Caco-2 (cell line): ENCODE data around the gene RAB28. TPM values are rescaled to one million over a fixed set of nuclear protein-coding genes. Genes with fewer than 3 reads are reported as not detected.
"Not testable (repeated sequence)": the region's sequence is repeated elsewhere in the genome, so short reads cannot be mapped to it uniquely, and the experiment has no call there.

Experiments used
- BruUV-seq: library from RNA; stranded (reverse); fragments of 400-500 nt; replicated peaks from 2 replicates; lab custom pipeline; 2021; lab: Mats Ljungman, UMichigan
- CTCF ChIA-PET: fragments of 300-600 bp; sonication (Branson Sonifier 250); formaldehyde crosslinking; loops from one replicate; lab custom pipeline; 2022; ENCODE audit warnings: antibody characterized with exemption; lab: Charles Lee
- POLR2A ChIA-PET: fragments of 300-600 bp; sonication (Branson Sonifier 250); formaldehyde crosslinking; loops from one replicate; lab custom pipeline; 2022; ENCODE audit warnings: antibody characterized with exemption; lab: Charles Lee
- DNase-seq, 2 experiments: peaks; one replicate each; pipeline versions ENCODE4 v3.0.0 to v3.0.0-alpha.2; 2020 to 2022
- H3K27me3 ChIP-seq: replicated peaks from 2 replicates; pipeline ENCODE4 v1.6.0; 2011; ENCODE audit warnings: low read length; ENCODE audit not compliant: control insufficient read depth, insufficient read depth
- H3K36me3 ChIP-seq: 2 replicates; pipeline ENCODE4 v1.5.1; 2011; ENCODE audit warnings: low read length; ENCODE audit not compliant: control insufficient read depth, insufficient read depth
- H3K4me1 ChIP-seq: fragments of 250-450 bp; sonication (Bioruptor Pico); 2 replicates; pipeline ENCODE4 v1.5.1; 2020; ENCODE audit warnings: mild to moderate bottlenecking
- H3K4me3 ChIP-seq: 2 replicates; pipeline ENCODE4 v1.5.1; 2011; ENCODE audit warnings: low read depth, mild to moderate bottlenecking, control low read depth, low read length
- H3K9me3 ChIP-seq: fragments of 250-450 bp; sonication (Bioruptor Pico); 2 replicates; pipeline ENCODE4 v1.5.1; 2020; ENCODE audit warnings: mild to moderate bottlenecking, moderate library complexity
- H3K27ac Mint-ChIP-seq: one replicate; pipeline ENCODE4 v1.8.0; 2022; ENCODE audit warnings: mixed read lengths; ENCODE audit not compliant: unreplicated experiment
- H3K27me3 Mint-ChIP-seq: one replicate; pipeline ENCODE4 v1.8.0; 2022; ENCODE audit warnings: mixed read lengths; ENCODE audit not compliant: insufficient read depth, unreplicated experiment
- H3K36me3 Mint-ChIP-seq: one replicate; pipeline ENCODE4 v1.8.0; 2022; ENCODE audit warnings: mild to moderate bottlenecking, mixed read lengths; ENCODE audit not compliant: insufficient read depth, unreplicated experiment
- H3K4me1 Mint-ChIP-seq: one replicate; pipeline ENCODE4 v1.8.0; 2022; ENCODE audit warnings: low read depth, mixed read lengths; ENCODE audit not compliant: unreplicated experiment
- H3K4me3 Mint-ChIP-seq: one replicate; pipeline ENCODE4 v1.8.0; 2022; ENCODE audit warnings: mild to moderate bottlenecking, moderate library complexity, mixed read lengths; ENCODE audit not compliant: unreplicated experiment
- H3K9me3 Mint-ChIP-seq: one replicate; pipeline ENCODE4 v1.8.0; 2022; ENCODE audit warnings: mixed read lengths; ENCODE audit not compliant: unreplicated experiment
- CTCF ChIP-seq, 2 experiments: fragments of 200-600 bp in 1 of 2; IDR thresholded peaks; 1 replicate in 1 of 2; 2 replicates in 1 of 2; pipeline versions ENCODE4 v1.5.1 to v1.8.0; 2011 to 2022; ENCODE audit warnings: antibody characterized with exemption in 1 of 2, control low read depth in 1 of 2, inconsistent platforms in 1 of 2, low read depth in 1 of 2, low read length in 1 of 2, mild to moderate bottlenecking in 1 of 2, moderate library complexity in 1 of 2; ENCODE audit not compliant: insufficient read depth in 1 of 2, severe bottlenecking in 1 of 2, unreplicated experiment in 1 of 2
- intact Hi-C: fragments of 100-400 bp; cut with micrococcal nuclease; formaldehyde crosslinking; loops from one replicate; pipeline ENCODE4 v1.10.0; 2022; ENCODE audit not compliant: unreplicated experiment
- total RNA-seq: library from RNA; stranded (reverse); gene quantifications from 2 replicates; pipeline ENCODE4 v1.2.3, GENCODE V29; 2022

Gene RAB28
- total RNA-seq, 1 experiment from 2014 or later: 14.5 TPM

- intact Hi-C loops: no loop called here
- BruUV-seq: no TSS peak
- ChIA-PET CTCF (no interaction called here), POLR2A (no interaction called here)
- no peaks in the 10 kb centered on the region for H3K4me1 ChIP-seq
- H3K36me3 ChIP-seq: no peaks in the 10 kb centered on the region; the same call in 1 of the 2 replicates
- TF ChIP-seq CTCF (IDR thresholded peaks at IDR 0.05; ENCODE audit: insufficient read depth in 1 of 2, low read depth in 1 of 2, low read length in 1 of 2, severe bottlenecking in 1 of 2, unreplicated experiment in 1 of 2): no peak
- no peak overlapping the region for H3K4me3 Mint-ChIP-seq
- peaks cover 17% of the 10 kb centered on the region for H3K4me1 Mint-ChIP-seq
- H3K27ac Mint-ChIP-seq: no peak overlapping the region
- no peaks in the 10 kb centered on the region for H3K27me3 Mint-ChIP-seq
- H3K36me3 Mint-ChIP-seq: no peaks in the 10 kb centered on the region
- no peaks in the 10 kb centered on the region for H3K9me3 ChIP-seq
- DNase-seq: no peak
- H3K9me3 Mint-ChIP-seq: no peaks in the 10 kb centered on the region
- H3K27me3 ChIP-seq: no peaks in the 10 kb centered on the region
- no peak overlapping the region for H3K4me3 ChIP-seq
Observed at GRCh38 chr4:13411942-13412341, 72.2 kb downstream of the RAB28 start.

- no peaks in the 10 kb centered on the region for H3K4me1 ChIP-seq
- intact Hi-C loops: loop anchor here (10.0 kb wide), 1 partner anchor 135 kb away; the partner anchor contains the start of gene NKX3-2
- H3K36me3 Mint-ChIP-seq: no peaks in the 10 kb centered on the region
- DNase-seq: no peak
- H3K27ac Mint-ChIP-seq: no peak overlapping the region
- no peak overlapping the region for H3K4me3 ChIP-seq
- ChIA-PET POLR2A (no interaction called here), CTCF (no interaction called here)
- no peaks in the 10 kb centered on the region for H3K9me3 Mint-ChIP-seq
- TF ChIP-seq CTCF (IDR thresholded peaks at IDR 0.05; ENCODE audit: insufficient read depth in 1 of 2, low read depth in 1 of 2, low read length in 1 of 2, severe bottlenecking in 1 of 2, unreplicated experiment in 1 of 2): no peak
- peaks cover 17% of the 10 kb centered on the region for H3K4me1 Mint-ChIP-seq
- H3K4me3 Mint-ChIP-seq: no peak overlapping the region
- H3K27me3 ChIP-seq: no peaks in the 10 kb centered on the region
- H3K36me3 ChIP-seq: no peaks in the 10 kb centered on the region
- no peaks in the 10 kb centered on the region for H3K27me3 Mint-ChIP-seq
- no TSS peak for BruUV-seq
- no peaks in the 10 kb centered on the region for H3K9me3 ChIP-seq
Observed at GRCh38 chr4:13409324-13409723, 74.8 kb downstream of the RAB28 start.

- H3K36me3 Mint-ChIP-seq, H3K9me3 ChIP-seq, CTCF ChIA-PET, POLR2A ChIA-PET, BruUV-seq, H3K4me1 Mint-ChIP-seq, H3K27ac Mint-ChIP-seq, H3K4me3 ChIP-seq, H3K9me3 Mint-ChIP-seq, H3K27me3 Mint-ChIP-seq, H3K4me3 Mint-ChIP-seq, H3K4me1 ChIP-seq, DNase-seq, H3K27me3 ChIP-seq, H3K36me3 ChIP-seq: not testable (repeated sequence)
- intact Hi-C loops: loop anchor here (10.0 kb wide), 1 partner anchor 139 kb away; the partner anchor contains the start of gene NKX3-2
Observed at GRCh38 chr4:13406156-13406555, 78.0 kb downstream of the RAB28 start.

- no peak for DNase-seq
- ChIA-PET POLR2A (no interaction called here), CTCF (no interaction called here)
- no TSS peak for BruUV-seq
- TF ChIP-seq CTCF (IDR thresholded peaks at IDR 0.05; ENCODE audit: insufficient read depth in 1 of 2, low read depth in 1 of 2, low read length in 1 of 2, severe bottlenecking in 1 of 2, unreplicated experiment in 1 of 2): no peak
- no peaks in the 10 kb centered on the region for H3K4me1 ChIP-seq
- no peak overlapping the region for H3K27ac Mint-ChIP-seq
- H3K9me3 Mint-ChIP-seq: no peaks in the 10 kb centered on the region
- no peaks in the 10 kb centered on the region for H3K27me3 Mint-ChIP-seq
- no peaks in the 10 kb centered on the region for H3K36me3 Mint-ChIP-seq
- no peak overlapping the region for H3K4me3 ChIP-seq
- no peak overlapping the region for H3K4me3 Mint-ChIP-seq
- intact Hi-C loops: loop anchor here (10.0 kb wide), 1 partner anchor 141 kb away; the partner anchor contains the start of gene NKX3-2
- H3K9me3 ChIP-seq: no peaks in the 10 kb centered on the region
- no peaks in the 10 kb centered on the region for H3K27me3 ChIP-seq
- peaks cover 6% of the 10 kb centered on the region for H3K4me1 Mint-ChIP-seq
- no peaks in the 10 kb centered on the region for H3K36me3 ChIP-seq
Observed at GRCh38 chr4:13403833-13404232, 80.3 kb downstream of the RAB28 start.
